ENCODE data around the gene ART4.

Gene ART4

DNA sequence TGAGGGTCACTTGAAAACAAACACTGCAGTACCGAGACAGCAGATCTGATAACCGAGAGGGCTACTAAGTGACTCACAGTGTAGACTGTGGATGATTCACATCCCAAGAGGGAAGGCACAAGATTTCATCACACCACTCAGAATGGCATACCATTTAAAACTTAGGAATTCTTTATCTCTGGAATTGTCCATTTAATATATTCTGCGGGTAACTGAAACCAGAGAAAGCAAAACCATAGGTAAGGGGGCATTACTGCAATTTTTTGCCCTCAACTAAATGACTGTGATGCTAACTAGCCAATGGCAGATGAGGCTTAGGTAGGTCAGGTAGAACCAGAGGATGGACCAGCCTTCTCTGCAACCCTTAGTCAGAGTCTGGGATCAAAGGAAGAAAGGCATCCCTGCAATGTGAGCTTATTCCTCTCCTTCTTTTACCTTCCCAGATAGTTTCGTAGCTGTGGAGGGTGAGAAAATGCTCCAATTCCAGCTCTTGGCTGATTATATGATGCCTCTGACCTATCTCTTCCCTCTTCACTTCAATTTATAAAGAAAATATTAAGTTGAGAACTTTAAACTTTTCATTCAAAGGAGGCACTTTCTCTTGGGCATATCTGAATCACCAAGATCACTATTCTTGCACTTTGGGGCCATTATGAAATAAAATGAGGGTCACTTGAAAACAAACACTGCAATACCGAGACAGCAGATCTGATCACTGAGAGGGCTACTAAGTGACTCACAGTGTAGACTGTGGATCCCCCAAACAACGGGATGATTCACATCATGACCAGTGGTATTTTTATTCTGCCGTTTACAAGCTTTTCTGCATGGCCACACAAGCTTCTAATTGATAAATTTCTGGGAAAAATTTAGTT, 6.8 kb downstream of the ART4 start:
- no peak overlapping the region for H3K27ac Mint-ChIP-seq
- H3K27me3 Mint-ChIP-seq: peaks cover 7% of the 10 kb centered on the region
- H3K4me3 Mint-ChIP-seq: no peak overlapping the region
- no peaks in the 10 kb centered on the region for H3K4me1 Mint-ChIP-seq
- H3K36me3 Mint-ChIP-seq: peaks cover 2% of the 10 kb centered on the region
- H3K9me3 Mint-ChIP-seq: no peaks in the 10 kb centered on the region

DNA sequence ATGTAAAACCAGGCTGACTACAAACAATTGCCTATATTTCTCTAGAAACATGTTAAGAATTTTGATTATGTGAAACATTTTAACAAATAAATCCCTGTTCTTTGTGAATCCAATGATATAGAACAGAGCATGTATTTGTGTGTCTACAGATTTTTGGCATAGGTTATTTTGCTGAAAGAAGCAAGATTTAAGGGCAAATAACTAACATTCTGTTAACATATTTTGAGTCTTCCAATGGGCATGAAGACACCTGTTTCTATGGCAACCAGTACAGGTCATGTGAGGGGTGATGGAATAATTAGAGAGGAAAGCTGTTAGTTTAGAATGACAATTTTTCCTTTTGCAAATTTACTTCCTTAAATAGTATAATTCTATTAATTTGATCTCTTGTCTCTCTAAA, 8.8 kb downstream of the ART4 start:
- Mint-ChIP-seq H3K36me3 (peaks cover 2% of the 10 kb centered on the region), H3K9me3 (no peaks in the 10 kb centered on the region), H3K4me1 (no peaks in the 10 kb centered on the region), H3K4me3 (no peak overlapping the region), H3K27me3 (peaks cover 7% of the 10 kb centered on the region), H3K27ac (no peak overlapping the region)

DNA sequence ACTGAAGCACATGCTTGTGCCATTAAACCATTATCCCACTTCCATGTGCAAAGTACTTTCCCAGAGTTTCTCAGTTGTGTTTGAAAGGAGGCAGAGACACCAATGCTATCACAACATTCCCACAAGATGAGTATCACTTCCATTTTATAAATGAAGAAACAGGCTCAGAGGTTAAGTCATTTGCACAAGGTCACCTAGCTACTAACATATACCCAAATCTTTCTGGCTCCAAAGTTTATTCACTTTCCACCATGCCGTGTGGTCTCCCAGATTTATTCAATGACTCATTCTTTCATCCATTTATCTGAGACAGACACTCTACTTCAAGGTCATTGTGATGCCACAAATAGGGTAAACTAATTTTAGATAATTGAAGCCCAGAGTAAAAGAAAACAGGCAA, 9.4 kb downstream of the ART4 start:
- peaks cover 7% of the 10 kb centered on the region for H3K27me3 Mint-ChIP-seq
- peaks cover 2% of the 10 kb centered on the region for H3K36me3 Mint-ChIP-seq
- H3K4me3 Mint-ChIP-seq: no peak overlapping the region
- H3K4me1 Mint-ChIP-seq: no peaks in the 10 kb centered on the region
- H3K9me3 Mint-ChIP-seq: no peaks in the 10 kb centered on the region
- no peak overlapping the region for H3K27ac Mint-ChIP-seq

DNA sequence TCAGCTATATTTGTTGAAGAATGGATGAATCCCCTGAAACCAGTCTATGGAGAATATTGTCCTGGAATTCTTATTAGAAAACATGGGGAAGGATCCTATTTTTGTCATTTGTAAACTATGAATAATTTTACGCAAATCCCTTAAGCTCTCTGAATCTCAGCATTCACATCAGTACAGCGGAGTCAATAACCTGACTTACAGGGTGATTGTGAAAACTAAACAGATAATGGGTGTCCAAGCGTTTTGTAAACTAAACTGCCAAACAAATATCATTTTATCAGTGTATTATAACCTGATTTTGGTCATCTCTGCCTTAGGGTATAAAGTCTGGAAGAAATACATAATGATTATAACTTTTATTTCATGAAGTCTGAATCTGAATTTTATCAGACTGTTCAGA, 10.0 kb downstream of the ART4 start:
- H3K4me1 Mint-ChIP-seq: no peaks in the 10 kb centered on the region
- H3K27ac Mint-ChIP-seq: no peak overlapping the region
- no peak overlapping the region for H3K4me3 Mint-ChIP-seq
- H3K27me3 Mint-ChIP-seq: peaks cover 7% of the 10 kb centered on the region
- H3K36me3 Mint-ChIP-seq: peaks cover 2% of the 10 kb centered on the region
- no peaks in the 10 kb centered on the region for H3K9me3 Mint-ChIP-seq

DNA sequence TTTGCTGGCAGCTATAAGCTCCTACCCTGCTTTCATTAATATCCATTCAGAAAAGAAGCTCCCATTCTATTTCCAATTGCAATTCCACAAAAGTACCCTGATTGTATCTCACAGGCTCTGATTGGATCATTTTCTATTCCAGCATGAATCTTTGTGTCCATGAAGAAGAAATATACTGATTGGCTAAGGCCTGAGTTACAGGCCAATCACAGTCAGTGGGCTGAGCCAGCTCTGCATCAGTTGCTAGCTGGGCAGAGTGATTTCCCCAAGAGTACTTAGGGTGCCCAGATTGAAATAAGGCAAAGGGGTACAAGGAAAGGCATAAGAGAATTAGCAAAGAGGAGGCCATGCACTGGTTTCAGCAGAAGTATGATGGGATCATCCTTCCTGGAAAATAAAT, 14.4 kb downstream of the ART4 start:
- H3K4me1 Mint-ChIP-seq: peaks cover 5% of the 10 kb centered on the region
- H3K27me3 Mint-ChIP-seq: peaks cover 1% of the 10 kb centered on the region
- no peaks in the 10 kb centered on the region for H3K9me3 Mint-ChIP-seq
- H3K27ac Mint-ChIP-seq: no peak overlapping the region
- H3K36me3 Mint-ChIP-seq: peaks cover 2% of the 10 kb centered on the region
- no peak overlapping the region for H3K4me3 Mint-ChIP-seq

DNA sequence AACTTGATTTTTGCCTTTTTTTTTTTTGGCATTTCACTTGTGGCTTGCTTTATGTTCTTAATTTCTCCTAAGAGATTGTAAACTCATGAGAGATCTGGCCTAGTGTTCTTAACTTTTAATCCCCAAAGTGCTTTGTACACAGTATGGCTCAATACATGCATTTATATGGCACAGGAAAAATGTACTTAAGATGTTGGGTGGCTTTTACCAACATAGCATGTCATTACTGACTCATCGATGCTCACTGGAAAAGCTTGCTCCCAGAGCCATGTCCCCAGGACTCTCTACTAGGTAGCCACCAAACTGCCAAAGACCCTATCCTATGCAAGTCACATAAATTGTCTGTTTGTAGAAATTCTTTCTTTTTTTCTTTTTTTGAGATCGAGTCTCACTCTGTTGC, 16.3 kb downstream of the ART4 start:
- H3K27me3 Mint-ChIP-seq: peaks cover 1% of the 10 kb centered on the region

DNA sequence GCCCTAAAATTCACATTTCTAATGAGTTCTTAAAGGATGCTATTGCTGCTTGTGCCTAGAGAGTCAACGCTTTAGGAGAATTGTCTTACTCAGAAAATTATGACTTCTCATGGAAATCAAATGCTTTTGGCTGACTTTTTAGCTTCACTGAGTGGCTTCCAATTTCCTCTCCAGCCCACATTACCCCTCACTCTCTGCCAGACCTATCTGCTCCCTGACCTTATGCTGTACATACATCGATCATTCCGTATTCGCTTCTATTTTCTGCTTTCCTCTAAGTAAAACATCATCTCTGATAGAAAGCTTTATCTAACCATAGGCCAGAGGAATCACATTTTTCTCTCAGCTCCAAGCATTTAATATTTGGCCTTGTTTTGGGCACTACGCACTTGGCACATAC, 16.8 kb downstream of the ART4 start:
- no peaks in the 10 kb centered on the region for H3K27me3 Mint-ChIP-seq
- H3K36me3 Mint-ChIP-seq: peaks cover under 1% of the 10 kb centered on the region
- H3K9me3 Mint-ChIP-seq: no peaks in the 10 kb centered on the region
- no peak overlapping the region for H3K27ac Mint-ChIP-seq
- no peak overlapping the region for H3K4me3 Mint-ChIP-seq
- H3K4me1 Mint-ChIP-seq: peaks cover 5% of the 10 kb centered on the region

More for the DNA sequence above, 16.3 kb downstream of the ART4 start:
- H3K9me3 Mint-ChIP-seq: no peaks in the 10 kb centered on the region
- H3K4me1 Mint-ChIP-seq: peaks cover 5% of the 10 kb centered on the region
- no peak overlapping the region for H3K4me3 Mint-ChIP-seq
- no peaks in the 10 kb centered on the region for H3K36me3 Mint-ChIP-seq
- no peak overlapping the region for H3K27ac Mint-ChIP-seq

DNA sequence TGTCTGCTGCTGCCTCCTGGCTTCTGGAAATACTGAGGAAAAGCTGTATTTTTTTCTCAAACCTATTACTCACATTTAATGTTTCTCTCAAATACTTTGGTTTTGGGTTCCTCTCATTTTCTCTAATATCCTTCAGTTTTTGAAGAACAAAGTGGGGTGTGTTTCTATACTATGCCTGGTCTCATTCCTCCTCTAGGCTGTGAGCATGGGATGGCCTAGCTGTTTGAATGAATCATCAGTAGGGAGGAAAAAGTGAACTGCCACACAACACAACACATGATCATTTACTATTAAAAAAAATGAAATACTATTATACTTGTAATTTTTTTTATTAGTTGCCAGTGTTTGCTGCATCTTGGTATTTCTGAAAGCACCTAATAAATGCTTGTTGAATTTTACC, 18.1 kb downstream of the ART4 start:
- Mint-ChIP-seq H3K4me1 (peaks cover 5% of the 10 kb centered on the region), H3K9me3 (no peaks in the 10 kb centered on the region), H3K36me3 (peaks cover 2% of the 10 kb centered on the region), H3K27me3 (no peaks in the 10 kb centered on the region), H3K4me3 (no peak overlapping the region), H3K27ac (no peak overlapping the region)

DNA sequence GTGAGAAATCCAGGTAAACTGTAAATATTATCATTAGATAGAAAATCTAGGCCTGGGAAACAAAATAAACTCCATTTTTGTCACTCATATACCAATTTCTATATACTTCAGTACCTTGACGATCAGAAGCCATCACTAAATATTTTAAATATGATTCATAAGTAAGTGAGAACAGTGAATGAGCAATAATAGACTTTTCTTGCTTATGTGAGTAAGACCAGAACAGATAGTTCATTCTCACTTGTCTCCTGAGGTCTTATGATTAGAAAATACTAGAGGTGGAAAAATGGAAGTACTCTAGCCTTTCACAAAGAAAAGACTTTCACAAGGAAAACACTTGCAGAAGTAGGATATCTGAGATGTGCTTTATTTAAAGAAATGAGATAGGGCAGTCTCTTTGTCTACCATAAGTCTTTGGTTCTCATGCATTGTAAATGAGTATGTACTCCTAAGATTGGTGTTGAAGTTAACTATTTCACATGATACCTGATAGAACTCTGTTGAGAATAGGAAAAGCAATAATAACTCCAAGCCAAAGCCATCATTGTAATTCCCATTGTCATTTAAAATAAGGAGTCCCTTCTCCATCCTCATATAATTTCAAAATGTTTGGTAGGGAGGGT, 19.2 kb downstream of the ART4 start:
- Mint-ChIP-seq H3K27ac (no peak overlapping the region), H3K9me3 (no peaks in the 10 kb centered on the region), H3K36me3 (peaks cover 2% of the 10 kb centered on the region), H3K4me1 (peaks cover 5% of the 10 kb centered on the region), H3K27me3 (no peaks in the 10 kb centered on the region), H3K4me3 (no peak overlapping the region)

DNA sequence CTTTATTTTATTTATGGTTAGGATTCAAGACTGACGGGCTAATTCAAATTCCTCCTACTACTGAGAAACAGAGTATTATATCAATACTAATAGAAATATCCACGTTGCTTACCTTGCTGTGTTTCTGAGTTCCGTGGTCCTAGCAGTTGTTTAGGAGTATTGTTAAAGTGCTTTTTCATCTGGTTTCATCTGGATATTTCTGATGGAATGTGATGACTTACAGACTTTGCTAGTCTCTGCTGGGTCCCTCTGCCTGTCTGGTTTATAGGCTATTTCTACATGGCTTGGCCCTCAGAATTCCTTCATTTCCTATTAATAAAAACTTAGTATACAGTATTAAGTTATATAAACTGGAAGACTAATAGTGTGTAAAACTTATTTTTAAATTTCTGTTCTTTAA, 29.3 kb downstream of the ART4 start, which contains the start of gene SMCO3:
Gene SMCO3 (minus strand): TSS at position 169 of the 400 bp plus-strand sequence. CDS start 7,502 bp downstream, outside the sequence.
- Mint-ChIP-seq H3K36me3 (no peaks in the 10 kb centered on the region), H3K27me3 (no peaks in the 10 kb centered on the region), H3K27ac (peak within 1 kb of the TSS; percentile 38), H3K4me1 (peaks cover 16% of the 10 kb centered on the region), H3K9me3 (no peaks in the 10 kb centered on the region), H3K4me3 (no peak within 1 kb of the TSS)

DNA sequence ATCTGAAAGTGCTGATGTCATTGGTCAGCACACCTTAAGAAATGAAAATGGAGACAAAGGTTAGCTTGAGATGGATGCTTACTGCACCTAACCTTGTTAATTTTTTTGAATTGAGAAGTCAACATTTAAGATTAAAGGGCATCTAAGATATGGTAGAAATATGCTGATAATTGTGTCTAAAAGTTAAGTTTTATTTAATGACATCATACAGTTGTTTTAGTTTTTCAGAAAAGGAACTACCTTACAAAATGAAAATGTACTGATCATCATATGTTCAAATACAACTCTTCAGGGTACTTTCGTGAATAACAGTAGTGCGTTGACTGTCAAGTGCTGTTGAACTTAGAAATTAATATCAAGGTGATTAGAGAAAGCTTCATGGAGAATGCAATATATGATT, 31.8 kb downstream of the ART4 start:
- H3K4me1 Mint-ChIP-seq: peaks cover 16% of the 10 kb centered on the region
- H3K9me3 Mint-ChIP-seq: no peaks in the 10 kb centered on the region
- H3K36me3 Mint-ChIP-seq: no peaks in the 10 kb centered on the region
- H3K27me3 Mint-ChIP-seq: no peaks in the 10 kb centered on the region
- H3K27ac Mint-ChIP-seq: no peak overlapping the region
- H3K4me3 Mint-ChIP-seq: no peak overlapping the region

DNA sequence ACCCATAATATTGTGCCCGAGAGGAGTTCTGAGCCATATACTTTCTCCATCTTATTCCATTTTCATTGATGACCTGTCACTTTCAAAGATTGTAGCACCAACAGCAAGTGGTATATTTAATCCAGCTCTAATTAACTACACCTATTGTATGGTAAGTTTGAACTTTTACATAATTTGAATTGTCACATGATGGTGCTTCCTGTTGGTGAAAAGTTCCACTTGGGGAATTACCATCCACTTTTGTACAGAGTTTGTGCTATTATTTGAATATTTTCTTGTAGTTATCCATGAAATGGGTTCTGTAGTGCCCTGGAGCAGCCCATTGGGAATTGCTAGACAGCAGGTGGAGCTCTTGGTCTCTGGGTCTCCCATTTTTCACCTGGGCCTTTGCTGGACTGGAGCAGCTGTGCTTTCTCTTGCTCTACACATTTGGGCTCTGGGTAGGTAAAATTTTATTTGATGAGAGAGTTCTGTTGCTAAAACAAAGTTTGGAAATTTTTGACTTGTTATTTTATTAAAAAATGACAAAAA, 32.3 kb downstream of the ART4 start:
- Mint-ChIP-seq H3K4me1 (peaks cover 16% of the 10 kb centered on the region), H3K9me3 (no peaks in the 10 kb centered on the region), H3K27me3 (no peaks in the 10 kb centered on the region), H3K4me3 (no peak overlapping the region), H3K27ac (peak overlapping the region; percentile 30), H3K36me3 (no peaks in the 10 kb centered on the region)

DNA sequence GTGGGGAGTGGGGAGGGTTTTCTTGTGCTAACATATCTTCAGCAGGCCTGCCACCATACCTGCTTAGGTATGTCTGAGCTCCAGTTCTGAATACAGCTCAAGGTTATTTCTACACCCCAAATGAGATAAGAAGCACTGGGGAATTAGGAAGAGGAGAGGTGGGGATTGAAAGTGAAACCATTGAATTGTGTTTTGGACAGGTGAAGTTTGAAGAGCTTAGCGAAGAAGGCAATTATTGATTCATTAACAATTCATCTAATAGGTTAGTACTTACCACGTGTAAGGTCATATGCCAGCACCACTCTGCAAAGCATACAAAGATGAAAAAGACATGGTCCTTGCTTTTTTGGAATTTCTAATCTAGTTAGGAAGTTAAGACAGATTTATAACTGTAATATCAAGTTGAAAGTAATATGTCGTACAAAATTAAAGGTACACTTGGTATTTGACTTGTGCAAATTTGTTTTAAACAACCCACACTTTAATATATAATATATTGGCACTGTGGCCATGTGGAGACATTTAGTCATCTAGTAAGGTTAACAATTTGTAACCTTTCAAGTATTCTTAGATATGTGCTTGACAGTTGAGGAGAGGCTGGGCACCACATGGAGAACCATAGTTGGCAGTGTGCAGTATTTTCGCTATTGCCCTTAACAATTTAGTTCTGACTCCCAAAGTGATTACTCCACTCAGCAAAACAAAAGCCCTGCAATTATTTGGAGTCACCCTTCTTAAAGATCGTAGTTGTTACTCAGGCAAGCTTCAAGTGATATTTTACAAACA, 33.0 kb downstream of the ART4 start:
- Mint-ChIP-seq H3K27me3 (no peaks in the 10 kb centered on the region), H3K4me1 (peaks cover 21% of the 10 kb centered on the region), H3K27ac (peak overlapping the region; percentile 49), H3K4me3 (no peak overlapping the region), H3K36me3 (no peaks in the 10 kb centered on the region), H3K9me3 (no peaks in the 10 kb centered on the region)

DNA sequence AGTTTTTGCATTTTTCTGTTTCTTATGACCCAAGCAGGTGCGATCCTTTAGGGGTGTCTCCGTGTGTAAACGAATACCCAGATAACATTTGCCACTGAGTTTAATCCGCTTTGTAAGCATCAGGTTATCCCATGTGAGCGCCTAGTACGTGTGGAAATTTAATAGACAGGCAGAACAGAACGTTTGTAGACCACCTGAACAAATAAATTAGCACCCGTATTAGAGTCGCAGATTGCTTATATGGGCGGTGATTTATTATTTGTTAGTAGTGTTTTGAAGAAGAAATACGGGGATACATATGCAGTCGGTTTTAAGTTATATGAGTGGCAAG, 39.5 kb downstream of the ART4 start:
- H3K27ac Mint-ChIP-seq: no peak overlapping the region
- H3K27me3 Mint-ChIP-seq: no peaks in the 10 kb centered on the region
- no peaks in the 10 kb centered on the region for H3K9me3 Mint-ChIP-seq
- peaks cover 4% of the 10 kb centered on the region for H3K36me3 Mint-ChIP-seq
- H3K4me1 Mint-ChIP-seq: peaks cover 28% of the 10 kb centered on the region
- no peak overlapping the region for H3K4me3 Mint-ChIP-seq

DNA sequence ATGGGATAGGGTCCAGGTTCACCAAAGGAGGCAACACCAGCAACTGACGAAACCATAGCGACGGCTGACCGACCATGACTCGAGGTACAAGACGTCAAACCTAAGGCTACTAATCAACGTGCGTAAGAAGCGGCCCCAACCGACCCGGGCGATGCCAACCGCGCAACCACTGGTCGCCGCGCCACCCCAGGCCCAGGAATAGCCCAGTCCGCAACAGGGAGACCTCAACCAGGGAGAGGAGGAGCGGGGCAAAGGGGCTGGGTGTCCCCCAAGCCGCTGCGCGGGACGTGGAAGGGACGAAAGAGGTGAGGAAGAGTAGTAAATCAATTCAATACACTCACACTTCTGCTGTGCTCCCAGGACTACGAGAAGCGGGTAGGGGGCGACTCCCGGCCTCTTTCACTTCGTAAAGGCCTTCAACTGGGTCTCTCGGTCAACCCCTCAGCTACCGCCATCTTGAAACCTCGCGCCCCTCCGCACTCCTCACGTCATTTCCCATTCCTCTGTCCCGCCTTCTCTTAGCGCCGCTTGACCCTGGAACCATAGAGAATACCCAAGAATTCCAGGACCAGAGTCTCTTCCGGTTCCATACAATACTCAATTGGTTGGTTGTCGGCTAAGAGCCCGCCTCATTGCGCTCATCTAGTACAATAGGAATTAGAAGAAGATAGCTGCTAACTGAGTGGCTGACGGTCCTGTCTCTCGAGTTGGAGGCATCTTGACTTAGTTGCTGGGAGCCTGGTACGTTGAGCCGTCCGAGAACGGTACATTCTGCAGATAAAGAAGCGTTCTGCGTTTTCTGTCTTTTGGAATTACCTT, 40.1 kb downstream of the ART4 start, which contains the start of the genes C12orf60 and WBP11:
Gene C12orf60 (plus strand): TSS at position 660 of the 819 bp plus-strand sequence. CDS start 19,266 bp downstream, outside the sequence.
Gene WBP11 (minus strand): TSS at position 468 of the 819 bp plus-strand sequence. CDS start 2,095 bp downstream, outside the sequence.
- H3K4me3 Mint-ChIP-seq: no peak within 1 kb of the TSS
- H3K9me3 Mint-ChIP-seq: no peaks in the 10 kb centered on the region
- H3K4me1 Mint-ChIP-seq: peaks cover 28% of the 10 kb centered on the region
- no peak within 1 kb of the TSS for H3K27ac Mint-ChIP-seq
- no peaks in the 10 kb centered on the region for H3K27me3 Mint-ChIP-seq
- H3K36me3 Mint-ChIP-seq: peaks cover 4% of the 10 kb centered on the region
